ENCODE results near the gene PCSK2. TPM values are rescaled to one million over a fixed set of nuclear protein-coding genes. Genes with fewer than 3 reads are reported as not detected.

The PCSK2 gene, protein sequence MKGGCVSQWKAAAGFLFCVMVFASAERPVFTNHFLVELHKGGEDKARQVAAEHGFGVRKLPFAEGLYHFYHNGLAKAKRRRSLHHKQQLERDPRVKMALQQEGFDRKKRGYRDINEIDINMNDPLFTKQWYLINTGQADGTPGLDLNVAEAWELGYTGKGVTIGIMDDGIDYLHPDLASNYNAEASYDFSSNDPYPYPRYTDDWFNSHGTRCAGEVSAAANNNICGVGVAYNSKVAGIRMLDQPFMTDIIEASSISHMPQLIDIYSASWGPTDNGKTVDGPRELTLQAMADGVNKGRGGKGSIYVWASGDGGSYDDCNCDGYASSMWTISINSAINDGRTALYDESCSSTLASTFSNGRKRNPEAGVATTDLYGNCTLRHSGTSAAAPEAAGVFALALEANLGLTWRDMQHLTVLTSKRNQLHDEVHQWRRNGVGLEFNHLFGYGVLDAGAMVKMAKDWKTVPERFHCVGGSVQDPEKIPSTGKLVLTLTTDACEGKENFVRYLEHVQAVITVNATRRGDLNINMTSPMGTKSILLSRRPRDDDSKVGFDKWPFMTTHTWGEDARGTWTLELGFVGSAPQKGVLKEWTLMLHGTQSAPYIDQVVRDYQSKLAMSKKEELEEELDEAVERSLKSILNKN
- total RNA-seq: 1 to 10 TPM in 1 of 2 donors, under 1 TPM in 1; 0.51 to 1.7 TPM
- polyA plus RNA-seq: 1 to 10 TPM; 1.4 to 9.8 TPM
- long read RNA-seq, donor 1: 0 reads
- long read RNA-seq, donor 2: 0 reads
- long read RNA-seq, donor 3, full-length matches to known transcripts: 1 of 1 reads
- long read RNA-seq, donor 3, partial matches to known transcripts: 0 of 1 reads
- long read RNA-seq, donor 3, other reads (novel, unspliced or antisense): 0 of 1 reads
- long read RNA-seq, donor 4: 0 reads
- long read RNA-seq, donor 5, full-length matches to known transcripts: 2 of 2 reads
- long read RNA-seq, donor 5, partial matches to known transcripts: 0 of 2 reads
- long read RNA-seq, donor 5, other reads (novel, unspliced or antisense): 0 of 2 reads

- peak; percentile 80 for ATAC-seq (ENCODE audit: insufficient read depth, low FRiP score)
- H3K27ac ChIP-seq (ENCODE audit: low read depth in 1 of 2, low read length in 1 of 2): no peak within 1 kb of the TSS
- no peaks in the 10 kb centered on the region for H3K9me3 ChIP-seq (ENCODE audit: control insufficient read depth in 4 of 4, insufficient read depth in 3 of 4, low read length in 3 of 4)
- H3K9ac ChIP-seq (ENCODE audit: insufficient read depth in 1 of 2, low read length in 2 of 2): no peak within 1 kb of the TSS
- H3K36me3 ChIP-seq (ENCODE audit: control insufficient read depth in 4 of 4, insufficient read depth in 4 of 4, low read length in 4 of 4): no peaks in the 10 kb centered on the region
- DNase-seq: peak; percentile 77 to 87 (median 83)
- H3K4me1 ChIP-seq (ENCODE audit: control insufficient read depth in 5 of 5, insufficient read depth in 5 of 5, low read length in 5 of 5): peaks cover 0 to 14% (median 0%) of the 10 kb centered on the region in 5 donors
- peak within 1 kb of the TSS; percentile 7 for H3K4me3 ChIP-seq
- 1 to 2% methylated on average over 49 to 53 of the region's 53 CpGs for whole genome bisulfite sequencing, 2 donors
- peaks cover 0 to 70% (median 45%) of the 10 kb centered on the region in 3 donors for H3K27me3 ChIP-seq (ENCODE audit: control insufficient read depth in 3 of 3, insufficient read depth in 3 of 3, low read length in 2 of 3)
- TF ChIP-seq, protein P1, sequence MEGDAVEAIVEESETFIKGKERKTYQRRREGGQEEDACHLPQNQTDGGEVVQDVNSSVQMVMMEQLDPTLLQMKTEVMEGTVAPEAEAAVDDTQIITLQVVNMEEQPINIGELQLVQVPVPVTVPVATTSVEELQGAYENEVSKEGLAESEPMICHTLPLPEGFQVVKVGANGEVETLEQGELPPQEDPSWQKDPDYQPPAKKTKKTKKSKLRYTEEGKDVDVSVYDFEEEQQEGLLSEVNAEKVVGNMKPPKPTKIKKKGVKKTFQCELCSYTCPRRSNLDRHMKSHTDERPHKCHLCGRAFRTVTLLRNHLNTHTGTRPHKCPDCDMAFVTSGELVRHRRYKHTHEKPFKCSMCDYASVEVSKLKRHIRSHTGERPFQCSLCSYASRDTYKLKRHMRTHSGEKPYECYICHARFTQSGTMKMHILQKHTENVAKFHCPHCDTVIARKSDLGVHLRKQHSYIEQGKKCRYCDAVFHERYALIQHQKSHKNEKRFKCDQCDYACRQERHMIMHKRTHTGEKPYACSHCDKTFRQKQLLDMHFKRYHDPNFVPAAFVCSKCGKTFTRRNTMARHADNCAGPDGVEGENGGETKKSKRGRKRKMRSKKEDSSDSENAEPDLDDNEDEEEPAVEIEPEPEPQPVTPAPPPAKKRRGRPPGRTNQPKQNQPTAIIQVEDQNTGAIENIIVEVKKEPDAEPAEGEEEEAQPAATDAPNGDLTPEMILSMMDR (IDR thresholded peaks at IDR 0.05; ENCODE audit: control extremely low read depth, extremely low read depth): no peak
Measured at GRCh38 chr20:17226410-17227218, at the start of gene PCSK2. PCSK2 (plus strand) TSS chr20:17227040; CDS start chr20:17227306, 266 bp downstream.

DNA sequence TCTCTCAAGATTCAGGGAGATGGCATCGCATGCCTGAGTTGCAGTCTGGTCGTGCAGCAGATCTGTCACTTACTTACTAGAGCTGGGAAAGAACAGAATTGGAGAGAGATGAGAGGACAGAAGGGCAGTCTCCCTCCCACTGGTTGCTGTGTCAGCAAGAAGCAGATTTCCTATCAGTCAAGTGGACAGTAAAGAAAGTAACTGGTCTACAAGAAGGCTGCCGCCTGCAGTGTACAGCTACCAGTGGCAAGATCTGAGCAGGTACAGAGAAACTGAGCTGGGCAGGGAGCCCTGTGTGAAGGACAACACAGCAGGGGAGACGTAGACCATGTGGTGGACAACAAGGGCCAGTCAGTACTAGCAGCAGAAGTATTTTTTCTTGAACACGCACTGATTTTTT lies 49.5 kb upstream of the PCSK2 start:
- no peak for ATAC-seq (ENCODE audit: insufficient read depth, low FRiP score)
- H3K9me3 ChIP-seq (ENCODE audit: control insufficient read depth in 4 of 4, insufficient read depth in 3 of 4, low read length in 3 of 4): peaks cover 0 to 10% (median 2%) of the 10 kb centered on the region in 4 donors
- 68 to 74% methylated on average over 5 of the region's 5 CpGs for WGBS, 2 donors
- TF ChIP-seq, protein P1 (IDR thresholded peaks at IDR 0.05; ENCODE audit: control extremely low read depth, extremely low read depth): no peak
- no peaks in the 10 kb centered on the region for H3K36me3 ChIP-seq (ENCODE audit: control insufficient read depth in 4 of 4, insufficient read depth in 4 of 4, low read length in 4 of 4)
- H3K9ac ChIP-seq (ENCODE audit: insufficient read depth in 1 of 2, low read length in 2 of 2): no peak overlapping the region
- no peak overlapping the region for H3K4me3 ChIP-seq
- no peak for DNase-seq
- no peaks in the 10 kb centered on the region for H3K4me1 ChIP-seq (ENCODE audit: control insufficient read depth in 5 of 5, insufficient read depth in 5 of 5, low read length in 5 of 5)
- no peaks in the 10 kb centered on the region for H3K27me3 ChIP-seq (ENCODE audit: control insufficient read depth in 3 of 3, insufficient read depth in 3 of 3, low read length in 2 of 3)
- no peak overlapping the region for H3K27ac ChIP-seq (ENCODE audit: low read depth in 1 of 2, low read length in 1 of 2)

DNA sequence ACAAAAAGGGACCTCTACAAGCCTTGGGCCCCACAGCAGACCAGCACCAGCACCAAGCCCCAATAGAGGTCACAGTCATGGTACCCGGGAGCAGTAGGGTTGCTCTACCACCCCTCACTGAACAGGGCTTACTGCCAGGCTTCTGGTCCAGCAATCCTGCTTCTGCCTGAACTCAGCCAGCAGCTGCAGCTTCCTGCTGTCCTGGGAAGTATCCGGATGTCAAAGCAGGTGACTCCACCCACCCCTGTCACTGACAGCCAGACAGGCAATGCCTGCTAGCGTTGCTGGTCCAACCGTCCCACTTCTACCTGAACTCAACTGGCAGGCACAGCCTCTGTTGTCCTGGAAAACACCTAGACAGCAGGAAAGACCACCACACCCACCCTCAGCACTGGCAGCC lies 47.0 kb upstream of the PCSK2 start:
- DNase-seq (no peak), ATAC-seq (ENCODE audit: insufficient read depth, low FRiP score) (no peak)
- H3K27ac ChIP-seq (ENCODE audit: low read depth in 1 of 2, low read length in 1 of 2): no peak overlapping the region
- no peaks in the 10 kb centered on the region for H3K4me1 ChIP-seq (ENCODE audit: control insufficient read depth in 5 of 5, insufficient read depth in 5 of 5, low read length in 5 of 5)
- no peaks in the 10 kb centered on the region for H3K27me3 ChIP-seq (ENCODE audit: control insufficient read depth in 3 of 3, insufficient read depth in 3 of 3, low read length in 2 of 3)
- no peak overlapping the region for H3K4me3 ChIP-seq
- no peaks in the 10 kb centered on the region for H3K36me3 ChIP-seq (ENCODE audit: control insufficient read depth in 4 of 4, insufficient read depth in 4 of 4, low read length in 4 of 4)
- peaks cover 0 to 10% (median 2%) of the 10 kb centered on the region in 4 donors for H3K9me3 ChIP-seq (ENCODE audit: control insufficient read depth in 4 of 4, insufficient read depth in 3 of 4, low read length in 3 of 4)
- TF ChIP-seq, protein P1 (IDR thresholded peaks at IDR 0.05; ENCODE audit: control extremely low read depth, extremely low read depth): no peak
- no peak overlapping the region for H3K9ac ChIP-seq (ENCODE audit: insufficient read depth in 1 of 2, low read length in 2 of 2)
- 50 to 55% methylated on average over 4 of the region's 4 CpGs for WGBS, 2 donors

Measured in lung (tissue), 16 donors.